HUES64 (cell line): ENCODE measurements around the gene SIRPB2.

Experiments
- H3K27ac ChIP-seq: 2 replicates; pipeline ENCODE4 v1.7.0; 2013; ENCODE audit warnings: low read depth, low read length, inconsistent platforms
- H3K27me3 ChIP-seq: 2 replicates; pipeline ENCODE4 v1.6.1; 2013; ENCODE audit warnings: mild to moderate bottlenecking, low read length; ENCODE audit not compliant: insufficient read depth
- H3K36me3 ChIP-seq: 2 replicates; pipeline ENCODE4 v1.6.1; 2013; ENCODE audit warnings: mild to moderate bottlenecking, low read length; ENCODE audit not compliant: insufficient read depth
- H3K4me1 ChIP-seq: 2 replicates; pipeline ENCODE4 v1.6.1; 2013; ENCODE audit warnings: mild to moderate bottlenecking, low read length, moderate library complexity; ENCODE audit not compliant: insufficient read depth
- H3K4me3 ChIP-seq: 2 replicates; pipeline ENCODE4 v1.5.1; 2013; ENCODE audit warnings: mild to moderate bottlenecking, low read length, moderate library complexity
- H3K9ac ChIP-seq: 2 replicates; pipeline ENCODE4 v1.6.1; 2013; ENCODE audit warnings: mild to moderate bottlenecking, low read depth, low read length
- H3K9me3 ChIP-seq: 2 replicates; pipeline ENCODE4 v1.6.1; 2013; ENCODE audit warnings: low read depth, low read length; ENCODE audit not compliant: insufficient read depth
- WGBS: fragments of 150-250, 120-280 bp; methylation state at CpG from one replicate; pipeline ENCODE4 v1.1.7; 2013; ENCODE audit warnings: missing lambda C conversion rate; 5-methylcytosine and 5-hydroxymethylcytosine counted together

SIRPB2 gene

GRCh38 chr20:1460275-1460674, 30.9 kb downstream of the SIRPB2 start:
- H3K27ac ChIP-seq, result no peak overlapping the region
- no peaks in the 10 kb centered on the region for H3K4me1 ChIP-seq
- WGBS, result 93% methylated on average over 2 of the region's 2 CpGs
- no peak overlapping the region for H3K9ac ChIP-seq
- no peaks in the 10 kb centered on the region for H3K27me3 ChIP-seq
- H3K9me3 ChIP-seq, result no peaks in the 10 kb centered on the region
- no peak overlapping the region for H3K4me3 ChIP-seq
- H3K36me3 ChIP-seq, result peaks cover 98% of the 10 kb centered on the region

- Histone ChIP-seq H3K27ac (no peak overlapping the region), H3K9me3 (0 out of 2 replicates have a peak, but pooled peaks cover 5% of the 10 kb centered on the region), H3K4me1 (no peaks in the 10 kb centered on the region), H3K36me3 (peaks cover 98% of the 10 kb centered on the region), H3K9ac (no peak overlapping the region), H3K4me3 (no peak overlapping the region), H3K27me3 (no peaks in the 10 kb centered on the region)
- 93% methylated on average over 1 of the region's 2 CpGs for WGBS
These were observed 33.2 kb downstream of the SIRPB2 start for GRCh38 chr20:1457992-1458391.

- no peak overlapping the region for H3K4me3 ChIP-seq
- H3K9ac ChIP-seq, result no peak overlapping the region
- WGBS, result 84% methylated on average over 4 of the region's 5 CpGs
- no peaks in the 10 kb centered on the region for H3K27me3 ChIP-seq
- peaks cover 21% of the 10 kb centered on the region for H3K9me3 ChIP-seq
- H3K36me3 ChIP-seq, result peaks cover 100% of the 10 kb centered on the region
- no peak overlapping the region for H3K27ac ChIP-seq
- H3K4me1 ChIP-seq, result no peaks in the 10 kb centered on the region
These were observed 34.9 kb downstream of the SIRPB2 start for GRCh38 chr20:1456300-1456699.

GRCh38 chr20:1450926-1451491, 40.2 kb downstream of the SIRPB2 start:
- peaks cover 100% of the 10 kb centered on the region for H3K36me3 ChIP-seq
- peaks cover 38% of the 10 kb centered on the region for H3K9me3 ChIP-seq
- no peak overlapping the region for H3K4me3 ChIP-seq
- H3K4me1 ChIP-seq, result no peaks in the 10 kb centered on the region
- H3K9ac ChIP-seq, result no peak overlapping the region
- H3K27me3 ChIP-seq, result no peaks in the 10 kb centered on the region
- no peak overlapping the region for H3K27ac ChIP-seq

- Histone ChIP-seq H3K27ac (no peak overlapping the region), H3K36me3 (peaks cover 100% of the 10 kb centered on the region), H3K9ac (no peak overlapping the region), H3K27me3 (no peaks in the 10 kb centered on the region), H3K4me1 (no peaks in the 10 kb centered on the region), H3K4me3 (no peak overlapping the region), H3K9me3 (peaks cover 38% of the 10 kb centered on the region)
- WGBS, result 96% methylated on average over 6 of the region's 6 CpGs
These were observed 41.9 kb downstream of the SIRPB2 start for GRCh38 chr20:1449370-1449769.

- Histone ChIP-seq H3K9me3 (peaks cover 33% of the 10 kb centered on the region), H3K4me1 (no peaks in the 10 kb centered on the region), H3K36me3 (peaks cover 99% of the 10 kb centered on the region), H3K4me3 (no peak overlapping the region), H3K27ac (no peak overlapping the region), H3K9ac (no peak overlapping the region), H3K27me3 (no peaks in the 10 kb centered on the region)
- 89% methylated on average over 4 of the region's 4 CpGs for WGBS
These were observed 43.1 kb downstream of the SIRPB2 start for GRCh38 chr20:1448081-1448620.

- Histone ChIP-seq H3K4me1 (no peaks in the 10 kb centered on the region), H3K9ac (no peak overlapping the region), H3K4me3 (no peak overlapping the region), H3K27ac (no peak overlapping the region), H3K9me3 (peaks cover 19% of the 10 kb centered on the region), H3K27me3 (no peaks in the 10 kb centered on the region), H3K36me3 (peaks cover 98% of the 10 kb centered on the region)
- WGBS, result 90% methylated on average over 1 of the region's 1 CpG
These were observed 44.7 kb downstream of the SIRPB2 start for GRCh38 chr20:1446536-1446935.

GRCh38 chr20:1443085-1443484, 48.1 kb downstream of the SIRPB2 start:
- WGBS, result 91% methylated on average over 4 of the region's 5 CpGs
- Histone ChIP-seq H3K27ac (no peak overlapping the region), H3K36me3 (peaks cover 63% of the 10 kb centered on the region), H3K4me3 (no peak overlapping the region), H3K27me3 (no peaks in the 10 kb centered on the region), H3K9ac (no peak overlapping the region), H3K4me1 (no peaks in the 10 kb centered on the region), H3K9me3 (no peaks in the 10 kb centered on the region)

GRCh38 chr20:1442304-1442703, 48.9 kb downstream of the SIRPB2 start:
- H3K9me3 ChIP-seq, result no peaks in the 10 kb centered on the region
- no peak overlapping the region for H3K27ac ChIP-seq
- peaks cover 55% of the 10 kb centered on the region for H3K36me3 ChIP-seq
- WGBS, result 93% methylated on average over 2 of the region's 2 CpGs
- no peaks in the 10 kb centered on the region for H3K4me1 ChIP-seq
- no peak overlapping the region for H3K9ac ChIP-seq
- H3K27me3 ChIP-seq, result no peaks in the 10 kb centered on the region
- H3K4me3 ChIP-seq, result no peak overlapping the region

GRCh38 chr20:1441133-1441532, 50.1 kb downstream of the SIRPB2 start:
- H3K4me3 ChIP-seq, result no peak overlapping the region
- 95% methylated on average over 3 of the region's 3 CpGs for WGBS
- H3K27me3 ChIP-seq, result no peaks in the 10 kb centered on the region
- no peak overlapping the region for H3K9ac ChIP-seq
- H3K4me1 ChIP-seq, result no peaks in the 10 kb centered on the region
- no peak overlapping the region for H3K27ac ChIP-seq
- peaks cover 44% of the 10 kb centered on the region for H3K36me3 ChIP-seq
- H3K9me3 ChIP-seq, result no peaks in the 10 kb centered on the region

- no peak overlapping the region for H3K4me3 ChIP-seq
- H3K9ac ChIP-seq, result no peak overlapping the region
- no peaks in the 10 kb centered on the region for H3K9me3 ChIP-seq
- H3K36me3 ChIP-seq, result peaks cover 33% of the 10 kb centered on the region
- no peaks in the 10 kb centered on the region for H3K4me1 ChIP-seq
- no peak overlapping the region for H3K27ac ChIP-seq
- 85% methylated on average over 6 of the region's 6 CpGs for WGBS
- H3K27me3 ChIP-seq, result no peaks in the 10 kb centered on the region
These were observed 51.2 kb downstream of the SIRPB2 start for GRCh38 chr20:1440024-1440423.

- peaks cover 13% of the 10 kb centered on the region; the same call in 1 of the 2 replicates for H3K9me3 ChIP-seq
- H3K4me3 ChIP-seq, result no peak overlapping the region
- no peak overlapping the region for H3K9ac ChIP-seq
- H3K36me3 ChIP-seq, result peaks cover 18% of the 10 kb centered on the region
- no peaks in the 10 kb centered on the region for H3K4me1 ChIP-seq
- no peaks in the 10 kb centered on the region for H3K27me3 ChIP-seq
- 100% methylated on average over 1 of the region's 1 CpG for WGBS
- no peak overlapping the region for H3K27ac ChIP-seq
These were observed 52.9 kb downstream of the SIRPB2 start for GRCh38 chr20:1438361-1438760.
